AG10803 (cell line): ENCODE data around the gene DPY30.

ENCODE experiments used
- DNase-seq: peaks from one replicate; pipeline ENCODE4 v3.0.0; 2010; ENCODE audit warnings: low read depth
- H3K4me3 ChIP-seq: 2 replicates; pipeline ENCODE4 v1.5.1; 2011; ENCODE audit warnings: mild to moderate bottlenecking, low read length, control low read depth
- CTCF ChIP-seq: conservative IDR thresholded peaks from 2 replicates; pipeline ENCODE4 v1.5.1; 2011; ENCODE audit warnings: mild to moderate bottlenecking, low read length, control low read depth, inconsistent platforms

Gene DPY30

GRCh38 chr2:31992934-31993333 is 46.7 kb downstream of the DPY30 start:
- DNase-seq: no peak
- no peak for TF ChIP-seq CTCF
- H3K4me3 ChIP-seq: no peak overlapping the region

GRCh38 chr2:31992025-31992579 is 47.5 kb downstream of the DPY30 start:
- no peak for DNase-seq
- TF ChIP-seq CTCF: no peak
- H3K4me3 ChIP-seq: no peak overlapping the region

GRCh38 chr2:31989946-31990345 is 49.7 kb downstream of the DPY30 start:
- TF ChIP-seq CTCF: no peak
- no peak for DNase-seq
- no peak overlapping the region for H3K4me3 ChIP-seq

- TF ChIP-seq CTCF: no peak
- no peak overlapping the region for H3K4me3 ChIP-seq
- DNase-seq: peak; percentile 55
These were observed 52.0 kb downstream of the DPY30 start for GRCh38 chr2:31987454-31988220.

GRCh38 chr2:31986906-31987305 is 52.7 kb downstream of the DPY30 start:
- no peak for TF ChIP-seq CTCF

GRCh38 chr2:31983762-31984467 is 55.7 kb downstream of the DPY30 start:
- TF ChIP-seq CTCF: no peak
- DNase-seq: no peak
- H3K4me3 ChIP-seq: no peak overlapping the region

More at GRCh38 chr2:31986906-31987305, 52.7 kb downstream of the DPY30 start:
- DNase-seq: no peak
- H3K4me3 ChIP-seq: no peak overlapping the region
